ENCODE measurements around the gene SP100.
"Not testable (repeated sequence)": the region's sequence is repeated elsewhere in the genome, so short reads cannot be mapped to it uniquely, and the experiment has no call there.

SP100 gene

GRCh38 chr2:230473378-230473777, 57.4 kb downstream of the SP100 start (continued):
- no peak for TF ChIP-seq ZSCAN5A (tag by site-specific recombination; IDR thresholded peaks at IDR 0.05)

GRCh38 chr2:230475143-230475542, 59.1 kb downstream of the SP100 start:
- CTCF ChIA-PET: no interaction called here
- TF ChIP-seq WT1 (tag by site-specific recombination; IDR thresholded peaks at IDR 0.05) (no peak), TRIM28 (IDR thresholded peaks at IDR 0.05; ENCODE audit: borderline replicate concordance, low read length) (no peak), PBX3 (CRISPR knock-in tag; IDR thresholded peaks at IDR 0.05) (no peak), ZNF248 (tag by site-specific recombination; IDR thresholded peaks at IDR 0.05) (no peak), ZNF707 (tag by site-specific recombination; IDR thresholded peaks at IDR 0.05) (no peak), ZBTB20 (tag by site-specific recombination; IDR thresholded peaks at IDR 0.05) (no peak), ZNF350 (tag by site-specific recombination; IDR thresholded peaks at IDR 0.05) (no peak)
- Histone ChIP-seq H3K9me3 (ENCODE audit: control insufficient read depth, insufficient read depth, low read depth, low read length) (no peaks in the 10 kb centered on the region), H3K4me3 (ENCODE audit: low read depth, low read length) (no peak overlapping the region), H3K27ac (ENCODE audit: extremely low read depth, low read depth, low read length) (no peak overlapping the region), H3K4me1 (ENCODE audit: control insufficient read depth, insufficient read depth, low read length) (no peaks in the 10 kb centered on the region), H3K36me3 (ENCODE audit: control insufficient read depth in 2 of 2, insufficient read depth in 1 of 2, low read length in 2 of 2) (no peaks in the 10 kb centered on the region)
- POLR2A ChIA-PET: no interaction called here

- POLR2A ChIA-PET: no interaction called here
- CTCF ChIA-PET: no interaction called here
Observed at GRCh38 chr2:230485801-230486341, 69.9 kb downstream of the SP100 start.

GRCh38 chr2:230491219-230491618, 75.2 kb downstream of the SP100 start:
- CTCF ChIA-PET; H3K4me1 ChIP-seq (ENCODE audit: control insufficient read depth, insufficient read depth, low read length); H3K9me3 ChIP-seq (ENCODE audit: control insufficient read depth, insufficient read depth, low read depth, low read length); H3K36me3 ChIP-seq (ENCODE audit: control insufficient read depth in 2 of 2, insufficient read depth in 1 of 2, low read length in 2 of 2); H3K27ac ChIP-seq (ENCODE audit: extremely low read depth, low read depth, low read length); POLR2A ChIA-PET; H3K4me3 ChIP-seq (ENCODE audit: low read depth, low read length): not testable (repeated sequence)

More at GRCh38 chr2:230485801-230486341, 69.9 kb downstream of the SP100 start:
- H3K27ac ChIP-seq (ENCODE audit: extremely low read depth, low read depth, low read length): no peak overlapping the region
- H3K36me3 ChIP-seq (ENCODE audit: control insufficient read depth in 2 of 2, insufficient read depth in 1 of 2, low read length in 2 of 2): no peaks in the 10 kb centered on the region
- H3K9me3 ChIP-seq (ENCODE audit: control insufficient read depth, insufficient read depth, low read depth, low read length): no peaks in the 10 kb centered on the region
- no peaks in the 10 kb centered on the region for H3K4me1 ChIP-seq (ENCODE audit: control insufficient read depth, insufficient read depth, low read length)
- no peak overlapping the region for H3K4me3 ChIP-seq (ENCODE audit: low read depth, low read length)
- TF ChIP-seq KLF10 (tag by site-specific recombination; IDR thresholded peaks at IDR 0.05) (no peak), ZNF174 (tag by site-specific recombination; IDR thresholded peaks at IDR 0.05) (no peak), GLI2 (tag by site-specific recombination; IDR thresholded peaks at IDR 0.05; ENCODE audit: borderline replicate concordance, low read depth) (no peak), ZNF26 (tag by site-specific recombination; IDR thresholded peaks at IDR 0.05) (no peak), MYNN (tag by site-specific recombination; IDR thresholded peaks at IDR 0.05; ENCODE audit: borderline replicate concordance) (no peak), ZBTB6 (tag by site-specific recombination; IDR thresholded peaks at IDR 0.05) (no peak), SP2 (tag by site-specific recombination; IDR thresholded peaks at IDR 0.05) (no peak), GLIS2 (tag by site-specific recombination; IDR thresholded peaks at IDR 0.05) (no peak), ZFP3 (tag by site-specific recombination; IDR thresholded peaks at IDR 0.05; ENCODE audit: low read depth) (no peak), ZNF843 (tag by site-specific recombination; IDR thresholded peaks at IDR 0.05) (no peak), ZNF202 (tag by site-specific recombination; IDR thresholded peaks at IDR 0.05; ENCODE audit: borderline replicate concordance) (no peak), ZSCAN23 (tag by site-specific recombination; IDR thresholded peaks at IDR 0.05) (no peak), ZBTB49 (tag by site-specific recombination; IDR thresholded peaks at IDR 0.05; ENCODE audit: low read depth) (no peak), ZNF747 (tag by site-specific recombination; IDR thresholded peaks at IDR 0.05) (no peak), ZNF302 (tag by site-specific recombination; IDR thresholded peaks at IDR 0.05; ENCODE audit: low read depth) (no peak), ZNF423 (tag by site-specific recombination; IDR thresholded peaks at IDR 0.05) (no peak), ZNF433 (tag by site-specific recombination; IDR thresholded peaks at IDR 0.05; ENCODE audit: low read depth) (no peak), ZNF223 (tag by site-specific recombination; IDR thresholded peaks at IDR 0.05) (no peak)

All from HEK293 (cell line).